Cerebellar cortex (tissue), 1 donor: ENCODE measurements around the gene NCAM2.

Source experiments
- DNase-seq: peaks from one replicate; pipeline ENCODE4 v3.0.0-alpha.2; 2015; ENCODE audit warnings: low spot score

Gene NCAM2

DNA sequence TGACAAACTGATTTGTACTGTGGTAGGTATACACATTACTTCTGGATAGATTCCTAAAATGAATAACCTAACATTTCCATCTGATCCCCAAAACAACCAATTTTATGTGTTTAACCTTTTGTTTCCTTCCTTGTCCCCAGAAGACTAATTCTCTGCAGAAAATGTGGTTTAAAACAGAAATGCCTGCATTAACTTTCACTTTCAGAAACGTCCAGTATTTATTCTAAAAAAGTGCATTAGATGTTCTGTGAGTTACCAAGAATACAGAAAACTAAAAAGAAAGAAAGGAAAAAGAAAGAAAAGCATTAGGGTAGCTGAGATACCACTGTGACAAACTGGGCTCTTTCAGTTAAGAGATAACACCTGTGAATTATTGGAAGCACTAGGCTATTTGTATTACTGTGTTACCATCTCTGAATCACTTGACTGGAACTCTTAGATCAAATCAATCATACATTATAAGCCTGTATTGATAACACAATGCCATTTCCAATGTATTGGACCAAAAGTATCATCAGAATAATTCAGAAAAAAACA, 177.7 kb downstream of the NCAM2 start:
- no peak for DNase-seq

DNA sequence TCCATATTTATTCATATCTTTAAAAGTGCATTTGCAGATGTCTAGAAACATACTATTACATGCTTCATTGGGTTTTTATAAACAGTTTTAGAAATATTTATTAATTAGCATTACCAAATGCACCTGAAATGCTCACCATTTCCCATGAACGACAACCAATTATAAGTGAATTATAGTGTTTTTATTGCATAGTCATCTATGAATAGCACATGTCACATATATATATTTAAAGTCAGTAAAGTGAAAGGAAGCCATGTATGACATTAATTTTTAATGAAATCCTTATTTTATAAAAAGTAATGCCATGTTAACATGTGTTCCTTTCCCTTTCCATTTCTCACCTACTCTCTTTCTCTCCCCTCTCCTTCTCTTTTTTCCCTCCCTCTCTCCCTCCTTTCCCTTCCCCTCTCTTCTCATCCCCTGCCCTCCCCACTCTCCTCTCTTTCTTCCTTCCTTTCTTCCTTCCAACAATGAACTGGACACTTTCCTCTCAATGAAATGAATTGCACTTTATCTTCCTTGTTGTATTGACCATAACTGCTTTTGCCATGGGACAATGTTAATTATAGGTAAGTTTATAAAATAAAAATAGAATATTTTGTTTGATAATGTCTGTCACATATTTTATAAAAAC, 179.3 kb downstream of the NCAM2 start:
- DNase-seq: no peak

DNA sequence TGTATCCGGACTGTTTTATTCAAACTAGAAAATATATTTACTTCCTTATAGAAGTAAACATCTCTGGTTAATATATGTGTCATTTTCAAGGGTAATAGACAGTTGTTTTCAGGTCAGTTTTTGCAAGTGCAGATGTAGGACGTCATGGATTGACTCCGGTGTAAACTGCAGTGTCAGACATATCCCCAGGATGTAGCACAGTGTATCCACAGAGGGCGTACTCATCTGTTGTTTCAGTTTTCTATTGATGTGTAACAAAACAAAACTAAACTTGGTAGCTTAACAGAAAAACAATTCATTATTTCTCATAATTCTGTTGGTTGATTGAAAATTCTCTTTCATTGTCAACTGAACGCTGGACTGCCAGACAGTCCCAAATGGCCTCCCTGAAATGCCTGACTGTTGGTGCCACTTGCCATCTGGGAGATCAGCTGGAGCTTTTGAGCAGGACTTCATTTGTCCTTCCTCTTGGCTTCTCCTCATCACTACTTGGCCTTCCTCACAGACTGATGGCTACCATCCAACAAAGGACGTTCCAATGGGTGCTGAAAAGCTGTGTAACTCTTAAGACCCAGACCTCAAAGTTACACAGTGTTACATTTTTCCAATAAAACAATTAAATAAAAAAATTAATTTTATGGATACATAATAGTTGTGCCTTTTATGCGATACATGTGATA, 181.6 kb downstream of the NCAM2 start:
- DNase-seq: no peak

DNA sequence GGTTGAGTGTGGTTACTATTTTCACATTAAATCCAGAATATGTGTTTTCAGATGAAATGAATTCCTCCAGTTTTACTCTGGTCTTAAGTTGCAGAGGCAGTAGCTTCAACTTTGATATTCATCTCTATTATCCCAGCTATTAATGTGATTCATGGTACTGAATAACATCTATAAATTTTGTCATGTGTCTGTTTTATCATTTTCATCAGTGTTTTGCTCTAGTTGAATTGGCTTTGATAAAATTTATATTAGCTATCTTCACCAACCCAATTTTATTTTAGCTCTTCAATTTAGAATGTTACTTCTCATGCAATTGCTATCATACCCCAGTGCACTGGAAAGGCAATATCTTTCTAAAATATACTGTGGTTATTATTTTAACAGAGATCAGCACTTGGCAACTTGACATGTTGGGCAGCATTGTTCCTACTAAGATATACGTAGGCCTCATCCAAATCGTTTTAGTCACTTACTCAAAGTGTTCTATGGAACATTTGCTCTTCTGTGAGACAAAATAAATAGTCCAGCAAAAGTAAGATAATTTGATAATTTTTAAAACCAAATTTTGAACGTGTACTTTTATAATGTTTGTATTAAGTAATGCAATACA, 184.3 kb downstream of the NCAM2 start:
- DNase-seq: no peak

DNA sequence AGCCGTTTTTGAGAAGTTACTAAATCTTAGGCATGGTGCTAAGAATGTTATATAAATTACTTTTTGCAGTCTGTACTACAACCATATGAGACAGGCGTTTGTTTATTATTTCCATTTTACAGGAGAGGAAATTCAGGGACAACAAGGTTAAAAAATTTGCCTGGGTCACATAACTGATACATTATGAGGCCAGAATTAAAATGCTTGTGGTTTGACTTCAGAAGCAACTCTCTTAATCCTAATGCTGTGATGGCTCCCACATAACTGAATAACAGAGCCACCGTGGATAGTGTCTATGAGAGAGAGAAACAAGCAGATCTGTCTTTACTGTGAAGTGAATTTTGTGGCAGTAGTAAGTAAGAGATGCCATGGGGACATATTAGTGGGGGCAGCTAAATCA, 184.9 kb downstream of the NCAM2 start:
- DNase-seq: no peak

DNA sequence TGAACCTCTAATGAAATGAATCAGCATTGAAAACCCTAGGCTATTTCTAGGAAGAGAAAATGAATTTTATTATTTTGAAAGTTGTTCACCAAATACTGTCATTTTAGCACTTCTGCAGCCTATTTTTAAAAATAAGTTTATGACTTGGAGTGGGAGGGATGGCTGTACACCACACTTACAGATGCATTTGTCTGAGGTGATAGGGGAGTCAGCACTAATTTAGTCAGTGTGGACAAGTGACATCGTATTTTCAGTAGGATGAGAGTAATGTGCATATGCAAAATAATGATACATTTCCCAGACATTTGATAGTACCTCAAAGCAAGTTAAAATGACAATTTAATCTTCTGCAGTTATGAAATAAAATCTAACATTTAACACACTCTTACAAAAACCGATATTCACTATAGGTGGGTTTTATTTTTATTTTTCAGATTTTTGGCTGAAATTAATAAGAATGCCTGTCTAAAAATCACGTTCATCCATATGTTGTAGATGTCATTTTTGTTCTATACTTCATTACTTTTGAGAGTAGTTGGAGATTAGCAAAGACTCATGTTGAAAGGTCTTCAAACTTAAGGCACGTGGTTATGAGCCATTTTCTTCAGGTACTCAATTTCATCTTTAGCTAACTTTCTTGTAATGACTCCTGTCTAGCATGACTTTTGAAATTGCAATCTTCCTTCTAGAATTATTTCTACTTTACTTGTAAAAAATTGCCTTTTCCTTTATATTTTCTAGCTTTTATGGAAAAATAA, 186.7 kb downstream of the NCAM2 start:
- no peak for DNase-seq

DNA sequence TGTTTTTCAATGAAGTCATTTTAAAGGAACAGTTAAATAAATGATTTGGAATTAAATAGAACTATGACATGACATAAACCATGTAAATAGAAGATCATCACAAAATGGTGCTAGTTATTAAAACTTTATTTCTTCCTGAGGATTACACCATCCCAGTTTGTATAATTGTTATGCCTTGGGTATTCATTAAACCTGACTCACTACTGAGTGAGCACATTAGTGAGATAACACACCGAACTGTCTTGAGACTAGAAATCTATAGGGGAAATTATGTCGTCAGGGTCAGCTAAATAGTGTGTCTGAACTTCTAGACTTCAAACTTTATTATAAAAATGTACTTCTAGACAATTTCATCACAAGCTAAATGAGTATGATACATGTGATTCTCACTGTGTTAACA, 189.4 kb downstream of the NCAM2 start:
- DNase-seq: no peak

DNA sequence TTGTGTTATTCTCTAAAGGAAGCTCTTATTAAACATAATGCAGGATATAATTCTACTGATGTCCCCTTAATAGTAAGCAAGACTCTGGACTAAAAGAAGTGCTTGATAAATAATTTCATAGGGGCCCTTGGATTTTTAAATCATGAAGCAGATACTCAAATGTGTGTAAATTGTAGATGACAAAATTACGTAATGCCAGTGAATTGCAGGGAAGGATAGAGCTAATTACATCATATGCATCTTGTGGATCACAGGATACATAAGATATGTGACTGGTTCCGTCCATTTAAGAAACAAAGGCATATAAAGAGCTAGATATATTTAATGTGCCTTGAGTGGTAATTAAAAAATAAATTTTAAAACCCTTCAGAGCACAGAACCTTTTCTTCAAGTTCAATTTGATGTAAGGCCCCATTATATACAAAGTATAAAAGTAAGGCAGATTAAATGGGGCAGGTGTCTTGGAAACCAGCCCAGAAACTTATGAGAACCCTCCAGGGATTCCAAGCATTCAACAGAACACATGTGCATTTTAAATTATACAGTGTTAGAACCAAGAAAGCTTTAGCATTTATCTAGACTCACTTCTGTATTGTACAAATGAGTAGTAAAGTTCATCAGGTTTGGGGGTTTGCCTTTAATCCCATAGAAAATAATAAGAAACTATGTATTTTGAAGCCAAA, 190.4 kb downstream of the NCAM2 start:
- no peak for DNase-seq

DNA sequence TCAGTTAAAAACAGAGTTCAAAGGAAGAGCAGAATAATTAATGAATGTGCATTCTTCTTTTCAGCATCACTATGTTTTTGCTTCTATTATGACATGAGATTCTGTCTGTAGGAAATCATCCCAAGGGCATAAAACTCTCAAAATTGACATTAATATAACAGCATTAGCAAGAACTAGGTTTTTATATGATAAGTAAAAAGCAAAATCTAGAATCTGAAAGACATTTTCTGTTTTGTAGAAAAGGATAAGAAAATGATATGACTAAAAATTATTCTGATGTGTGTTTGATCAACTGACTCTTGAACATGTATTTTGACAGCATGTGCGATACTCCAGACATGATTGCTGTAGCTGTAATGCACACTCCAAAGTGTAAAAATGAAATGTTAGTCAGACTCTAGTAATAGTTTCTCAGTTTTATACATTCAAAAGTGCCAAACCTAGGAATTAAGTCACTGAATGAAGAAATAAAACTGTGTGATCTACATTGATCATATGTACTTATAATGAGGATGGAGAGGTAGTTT, 197.3 kb downstream of the NCAM2 start:
- no peak for DNase-seq

DNA sequence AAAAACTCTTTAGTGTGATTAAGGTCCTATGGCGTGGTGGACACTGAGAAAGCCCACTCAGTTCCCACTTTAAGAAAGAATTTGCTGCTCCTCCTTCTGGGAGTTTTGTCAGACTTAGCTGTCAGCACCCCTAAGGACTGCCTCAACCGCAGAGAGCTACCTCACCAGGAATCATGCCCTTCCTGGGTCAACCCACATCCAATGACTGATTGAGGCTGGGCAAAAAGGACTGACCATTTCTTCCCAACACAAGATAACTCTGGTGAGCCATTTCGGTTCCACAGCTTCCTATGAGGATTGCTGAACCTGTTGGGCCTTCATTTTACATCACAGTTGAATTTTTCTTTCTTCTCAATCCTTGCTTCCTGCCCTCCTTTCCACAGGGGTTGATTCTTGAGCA, 197.9 kb downstream of the NCAM2 start:
- no peak for DNase-seq

DNA sequence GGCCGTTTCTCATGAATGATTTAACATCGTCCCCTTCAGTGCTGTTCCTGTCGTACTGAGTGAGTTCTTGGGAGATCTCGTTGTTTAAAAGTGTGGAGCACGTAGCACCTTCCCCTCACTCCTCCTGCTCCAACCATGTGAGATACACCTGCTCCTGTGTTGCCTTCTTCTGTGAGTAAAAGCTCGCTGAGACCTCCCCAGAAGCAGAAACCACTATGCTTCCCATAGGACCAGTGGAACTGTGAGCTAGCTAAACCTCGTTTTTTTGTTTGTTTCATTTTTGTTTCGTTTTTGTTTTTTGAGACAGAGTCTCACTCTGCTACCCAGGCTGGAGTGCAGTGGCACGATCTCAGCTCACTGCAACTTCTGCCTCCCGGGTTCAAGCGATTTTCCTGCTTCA, 198.6 kb downstream of the NCAM2 start:
- DNase-seq: no peak

DNA sequence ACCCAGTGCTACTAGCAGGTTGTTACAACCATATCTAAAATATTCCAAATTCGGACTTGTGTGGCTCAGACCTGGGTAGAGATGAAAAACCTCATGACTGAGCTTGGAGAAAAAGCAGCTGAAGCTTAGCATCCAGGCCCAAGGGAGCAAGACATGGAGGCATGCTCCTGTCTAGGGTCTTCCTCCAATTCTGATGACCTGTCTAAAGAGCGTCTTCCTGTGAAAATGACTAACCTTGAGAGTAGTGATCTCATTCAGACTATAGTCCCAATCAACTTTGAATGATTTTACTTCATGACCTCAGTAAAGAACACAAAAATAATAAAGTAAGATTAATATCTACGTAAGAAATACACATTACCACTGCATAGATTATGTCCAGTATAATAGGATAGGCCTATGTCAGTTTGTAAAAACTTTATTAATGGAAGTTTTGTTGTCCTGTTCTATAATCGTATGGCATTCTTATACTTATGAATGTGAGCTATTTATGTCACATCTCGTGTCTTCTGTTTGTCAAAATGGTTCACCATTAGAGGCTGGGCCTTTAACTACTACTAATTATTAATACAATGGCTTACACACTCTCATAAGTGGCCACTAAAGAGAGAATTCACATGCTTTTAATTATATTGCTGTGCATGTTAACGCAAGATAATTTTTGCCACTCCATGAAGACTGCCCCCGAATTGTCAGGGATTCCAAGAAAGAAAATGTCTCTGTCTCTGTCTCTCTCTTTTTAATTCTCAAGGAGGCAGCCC, 201.3 kb downstream of the NCAM2 start:
- DNase-seq: no peak

DNA sequence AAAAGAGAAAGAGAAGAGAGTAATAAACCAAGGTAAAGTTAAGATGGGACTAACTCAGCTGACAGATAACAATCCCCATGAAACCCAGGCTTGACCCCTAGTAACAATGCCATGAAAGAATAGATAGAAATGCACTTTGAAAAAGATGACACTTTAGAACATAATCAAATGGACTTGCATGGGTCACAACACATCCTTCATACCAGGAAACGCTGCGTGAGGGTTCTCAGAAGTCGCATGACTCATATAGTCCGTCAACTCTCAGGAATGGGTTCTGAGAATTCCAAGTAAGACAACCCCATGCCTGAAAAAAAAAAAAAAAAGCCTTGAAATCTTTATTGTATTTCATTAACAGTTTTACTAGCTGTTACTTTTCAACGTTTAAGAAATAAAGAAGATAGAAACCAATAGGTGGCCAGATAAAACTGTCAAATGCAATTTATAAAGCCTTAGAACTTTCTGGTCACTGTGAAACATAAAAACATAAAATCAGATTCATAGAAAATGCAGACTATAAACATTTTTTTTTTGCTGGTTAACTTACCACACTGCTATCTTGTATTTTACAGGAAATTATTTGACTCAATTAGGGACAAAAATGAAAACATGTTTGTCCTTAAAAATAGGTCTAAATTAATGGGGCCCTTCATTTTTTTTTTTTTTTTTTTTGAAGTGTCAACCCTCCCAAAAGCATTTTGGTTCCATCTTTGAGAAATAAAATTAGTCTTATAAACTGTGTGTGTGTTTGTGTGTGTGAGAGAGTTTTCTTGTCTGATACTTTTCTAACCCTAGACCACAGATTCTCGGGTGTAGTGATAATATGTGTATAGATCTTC, 202.1 kb downstream of the NCAM2 start:
- no peak for DNase-seq

DNA sequence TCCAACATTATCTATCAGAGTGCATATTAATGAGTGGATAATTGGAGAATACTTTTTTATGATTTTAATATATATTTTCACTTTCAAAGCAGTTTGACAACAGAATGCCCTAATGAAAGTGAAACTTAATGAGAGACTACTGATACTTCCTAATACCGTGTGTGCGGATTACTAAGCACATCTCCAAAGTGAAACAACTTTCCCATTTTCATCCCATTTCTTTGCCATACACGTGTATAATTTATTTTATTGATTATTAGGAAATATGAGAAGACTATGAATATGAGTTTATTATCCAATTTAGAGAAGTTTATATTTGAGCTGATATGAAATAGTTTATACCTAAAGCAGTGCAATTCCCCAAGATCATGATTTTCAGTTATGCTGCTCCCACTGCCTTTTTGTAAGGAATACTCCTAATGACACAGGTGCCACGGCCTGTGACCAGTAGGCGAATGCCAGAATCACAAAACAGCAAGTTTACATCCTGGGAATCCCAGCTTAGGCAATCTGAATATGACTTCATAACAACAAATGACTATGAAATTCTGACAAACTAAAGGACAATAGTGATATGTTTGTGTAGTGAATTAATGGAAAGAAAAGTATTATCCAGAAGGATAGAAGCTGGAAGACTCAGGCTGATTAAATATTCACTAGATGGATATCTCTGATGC, 202.9 kb downstream of the NCAM2 start:
- DNase-seq: no peak

DNA sequence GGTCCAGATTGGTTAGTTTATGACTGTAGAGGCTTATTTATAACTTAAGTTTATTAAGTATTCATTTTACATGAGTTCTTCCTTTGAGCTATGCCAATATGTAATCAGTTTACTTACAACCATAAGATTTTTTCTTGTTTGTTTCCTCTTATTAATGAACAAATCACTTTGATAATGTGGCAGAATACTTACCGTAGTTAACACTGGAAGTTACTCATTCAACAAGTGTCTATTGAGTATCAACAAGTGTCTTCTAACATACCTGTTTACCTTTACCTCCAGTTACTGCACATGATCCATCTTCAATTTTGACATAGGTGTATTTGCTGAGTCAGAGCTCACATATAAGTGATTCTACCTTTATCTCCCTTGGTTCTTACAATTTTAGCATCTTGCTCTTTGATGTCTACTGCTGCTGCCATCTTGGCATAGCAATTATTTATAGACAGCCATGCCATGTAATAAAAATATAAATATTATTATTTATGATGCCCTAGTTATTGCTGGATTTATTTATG, 205.7 kb downstream of the NCAM2 start:
- DNase-seq: no peak

DNA sequence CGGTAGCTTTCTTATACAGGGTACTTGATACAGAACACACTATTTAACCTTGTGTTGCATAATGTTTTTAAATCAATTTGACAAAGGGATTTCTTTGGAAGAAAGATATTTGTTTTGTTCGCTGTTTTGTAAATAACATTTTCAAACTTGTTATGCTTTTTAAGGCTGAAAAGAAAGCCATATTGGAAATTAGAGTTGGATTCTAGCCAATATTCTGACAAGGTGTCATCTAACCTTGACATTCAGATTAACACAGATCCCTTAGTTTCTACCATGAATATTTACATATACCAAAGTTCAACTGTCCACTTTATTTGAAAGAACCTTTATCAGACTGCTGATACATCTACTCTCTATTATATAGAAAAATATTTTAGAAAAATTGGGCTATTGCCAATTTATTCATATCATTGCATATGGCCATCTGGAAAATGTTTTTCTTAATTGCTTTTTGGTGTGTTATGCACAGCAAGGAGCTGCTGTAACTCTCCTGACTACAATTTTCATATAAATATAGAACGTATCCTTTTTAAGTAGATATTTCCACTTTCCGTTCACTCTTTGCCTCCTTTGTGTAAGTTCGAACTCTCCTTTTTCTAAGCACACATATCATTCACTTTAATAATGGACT, 206.3 kb downstream of the NCAM2 start:
- DNase-seq: no peak

DNA sequence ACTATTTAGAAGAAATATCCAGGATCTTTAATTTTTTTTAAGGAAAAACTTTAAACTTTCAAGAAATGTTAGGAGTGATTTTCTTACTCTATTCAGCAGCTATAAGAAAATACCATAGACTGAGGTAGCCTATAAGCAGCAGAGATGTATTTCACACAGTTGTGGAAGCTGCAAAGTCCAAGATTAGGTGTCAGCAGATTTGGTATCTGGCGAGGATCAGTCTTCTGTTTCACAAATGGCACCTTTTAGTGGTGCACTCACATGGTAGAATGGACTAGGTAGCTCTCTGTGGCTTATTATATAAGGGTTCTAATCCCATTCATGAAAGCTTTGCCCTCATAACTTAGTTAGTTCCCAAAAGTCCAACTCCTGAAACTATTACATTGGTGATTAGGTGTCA, 207.4 kb downstream of the NCAM2 start:
- no peak for DNase-seq

DNA sequence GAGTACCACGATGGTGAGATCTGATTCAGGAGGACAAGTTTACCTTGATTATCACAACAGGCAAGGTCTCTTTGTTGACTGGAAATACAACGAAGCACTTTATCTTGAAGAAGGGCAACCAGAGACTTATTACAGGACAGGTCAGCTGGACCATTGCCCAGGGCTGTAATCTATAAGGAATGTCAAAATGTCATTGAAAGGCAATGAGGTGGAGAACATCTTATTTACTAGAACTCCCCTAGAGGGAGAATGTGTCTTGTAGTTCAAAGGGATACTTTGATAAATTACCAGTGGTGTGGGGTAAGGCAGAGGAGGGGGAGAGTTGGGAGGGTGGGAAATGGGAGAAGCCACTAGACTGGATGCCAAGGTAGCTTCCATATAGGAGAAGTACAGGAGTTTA, 212.3 kb downstream of the NCAM2 start:
- no peak for DNase-seq

DNA sequence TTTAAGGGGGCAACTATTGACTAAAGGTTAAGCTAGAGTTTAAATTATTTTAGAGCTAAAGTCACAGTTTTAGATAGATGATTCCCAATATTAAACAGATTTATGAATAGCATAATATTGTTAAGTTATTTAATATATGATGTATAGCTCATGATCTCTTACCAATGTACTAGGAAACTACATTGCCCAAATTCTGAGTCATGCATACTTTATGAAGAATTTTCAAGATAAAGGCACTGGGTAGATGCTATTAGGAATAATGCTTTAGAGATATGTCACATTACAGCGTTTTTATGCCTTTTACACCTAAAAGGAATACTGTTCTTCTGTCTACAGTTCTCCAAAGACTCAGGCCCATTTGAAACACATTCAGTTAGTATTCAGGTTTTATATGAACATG, 215.1 kb downstream of the NCAM2 start:
- no peak for DNase-seq
